ENCODE data around the gene GNPTAB.
"Not testable (repeated sequence)": the region's sequence is repeated elsewhere in the genome, so short reads cannot be mapped to it uniquely, and the experiment has no call there.

Gene GNPTAB

DNA sequence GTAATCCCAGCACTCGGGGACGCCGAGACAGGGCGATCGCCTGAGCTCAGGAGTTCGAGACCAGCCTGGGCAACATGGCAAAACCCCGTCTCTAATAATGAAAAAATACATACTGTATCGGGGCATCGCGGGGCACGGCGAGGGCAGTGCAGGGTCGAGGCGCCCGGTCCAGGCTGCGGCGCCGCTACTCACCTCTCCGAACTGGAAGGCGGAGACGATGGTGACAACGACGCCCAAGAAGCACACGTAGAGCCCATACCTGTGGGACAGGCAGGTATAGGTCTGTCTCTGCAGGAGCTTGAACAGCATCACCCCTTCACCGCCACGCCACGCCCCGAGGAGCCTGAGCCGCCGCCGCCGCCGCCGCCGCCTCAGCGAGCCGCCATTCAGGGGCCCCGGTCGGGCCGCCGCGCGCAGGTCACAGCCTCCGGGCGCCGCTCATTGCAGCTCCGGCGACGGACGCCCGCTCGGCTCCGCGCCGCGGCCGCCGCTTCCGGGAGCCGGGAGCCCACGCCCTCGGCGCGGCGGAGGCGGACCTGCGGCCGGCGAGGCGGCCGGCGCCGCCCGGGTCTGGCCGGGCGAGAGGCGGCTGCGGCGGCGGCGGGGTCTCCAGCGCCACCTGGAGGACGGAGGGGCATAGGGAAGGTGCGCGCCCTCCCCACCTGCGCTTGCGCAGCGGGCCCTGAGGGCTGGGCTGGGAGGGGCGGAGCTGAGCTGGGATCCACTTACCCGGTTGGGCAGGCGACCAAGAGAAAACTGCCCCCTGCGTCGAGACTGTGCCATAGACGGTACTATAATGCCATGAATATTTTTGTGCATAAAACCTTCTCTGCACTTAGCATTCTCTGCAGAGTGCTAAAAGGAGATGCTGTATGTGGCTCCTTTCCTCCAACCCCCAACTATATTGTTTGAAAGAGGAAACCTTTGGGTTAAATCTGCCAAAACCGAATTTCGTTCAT, at the start of gene GNPTAB:
Gene GNPTAB (minus strand): TSS at position 593 of the 959 bp plus-strand sequence. CDS start 284 bp downstream, at position 309.
- DNase-seq (ENCODE audit: low spot score), result peak; percentile 92

DNA sequence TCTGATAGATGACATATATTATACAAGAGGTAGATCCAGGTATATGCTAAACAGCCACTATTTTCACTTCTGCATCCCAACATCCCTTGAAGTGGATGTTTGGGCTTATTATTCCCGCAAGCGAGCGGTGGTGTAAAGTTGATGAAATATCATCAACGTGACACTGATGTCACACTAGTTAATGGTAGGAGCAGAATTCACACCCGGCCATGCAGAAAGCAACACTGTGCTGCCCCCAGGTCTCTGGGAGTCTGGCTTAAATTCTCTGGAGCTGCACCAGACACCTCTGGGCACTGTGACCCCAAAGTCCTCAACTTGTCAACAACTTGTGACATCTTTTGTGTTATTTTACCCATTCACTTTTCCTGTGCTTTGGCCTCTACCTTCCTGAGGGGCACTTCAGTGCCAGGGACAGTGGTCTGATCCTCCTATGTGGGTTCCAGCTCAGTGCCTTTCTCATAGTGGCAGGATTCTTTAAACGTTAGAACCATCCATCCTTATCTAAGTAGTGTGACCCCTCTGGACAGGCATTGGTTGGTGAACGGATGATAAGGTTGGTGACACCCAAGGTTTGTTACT, 47.6 kb upstream of the GNPTAB start:
- peak; percentile 21 for DNase-seq (ENCODE audit: low spot score)

DNA sequence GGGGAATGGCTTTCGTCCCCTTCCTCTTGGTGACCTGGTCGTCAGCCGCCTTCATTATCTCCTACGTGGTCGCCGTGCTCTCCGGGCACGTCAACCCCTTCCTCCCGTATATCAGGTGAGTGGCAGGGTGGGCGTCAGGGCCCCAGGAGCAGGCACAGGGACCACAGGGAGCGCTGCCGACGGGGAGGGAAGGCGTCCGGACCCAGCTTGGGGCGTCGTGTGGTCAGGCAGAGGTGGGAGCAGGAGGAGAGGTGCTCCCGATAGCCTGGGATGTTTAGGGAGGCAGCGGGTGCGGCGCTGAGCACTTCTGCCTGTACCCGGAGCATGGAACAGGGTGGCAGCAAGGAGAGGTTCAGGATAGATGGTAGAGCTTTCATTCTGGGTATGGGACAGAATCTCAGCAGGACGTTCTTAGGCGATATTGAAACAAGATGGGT, 47.1 kb upstream of the GNPTAB start:
- DNase-seq (ENCODE audit: low spot score), result no peak

DNA sequence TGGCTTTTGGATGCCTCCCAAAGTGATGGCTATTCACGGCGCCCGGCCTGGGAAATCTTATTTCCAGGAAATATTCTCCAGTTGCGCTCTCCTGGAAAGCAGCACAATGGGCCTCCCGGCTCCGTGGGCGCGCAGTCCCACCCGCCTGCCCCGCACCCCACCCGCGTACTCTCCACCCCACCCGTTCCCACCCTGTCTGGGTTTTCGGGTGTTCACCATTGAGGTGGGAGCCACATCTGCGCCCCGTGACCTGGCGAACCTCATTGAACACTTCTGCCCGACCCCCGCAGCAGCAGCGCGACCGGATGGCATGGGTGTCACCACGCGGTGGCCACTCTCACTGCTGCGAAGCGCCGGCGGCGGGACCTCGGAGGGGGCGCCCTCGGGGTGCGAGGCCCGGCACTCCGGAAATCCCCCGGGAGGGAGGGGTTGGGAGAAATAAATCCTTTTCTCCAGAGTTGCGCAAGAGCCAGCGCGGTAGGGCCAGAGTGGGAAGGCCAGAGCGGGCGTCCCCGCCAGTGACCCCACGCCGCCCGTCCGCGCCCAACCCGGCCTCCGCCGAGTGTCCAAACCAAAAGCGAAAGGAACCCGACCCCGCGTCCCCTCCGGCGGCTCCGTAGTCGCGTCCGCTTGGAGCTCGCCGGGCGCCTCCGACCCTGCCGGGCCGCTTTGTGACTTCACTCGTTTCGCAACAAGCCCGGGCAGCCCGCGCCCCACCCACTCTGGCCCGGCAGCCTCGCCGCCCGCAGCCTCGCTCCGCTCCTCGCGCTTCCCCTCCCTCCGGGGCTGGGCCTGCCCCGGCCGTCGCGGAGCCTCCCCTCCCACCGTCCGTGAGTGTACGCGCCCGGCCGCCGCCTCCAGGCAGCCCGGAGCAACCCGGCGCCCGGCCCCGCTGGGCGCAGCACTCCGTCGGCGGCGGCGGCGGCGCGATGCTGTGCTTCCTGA, 46.4 kb upstream of the GNPTAB start, which contains the start of gene DRAM1:
Gene DRAM1 (plus strand): TSS at position 720 of the 945 bp plus-strand sequence. CDS start 210 bp downstream, at position 930.
- DNase-seq (ENCODE audit: low spot score), result peak; percentile 64

DNA sequence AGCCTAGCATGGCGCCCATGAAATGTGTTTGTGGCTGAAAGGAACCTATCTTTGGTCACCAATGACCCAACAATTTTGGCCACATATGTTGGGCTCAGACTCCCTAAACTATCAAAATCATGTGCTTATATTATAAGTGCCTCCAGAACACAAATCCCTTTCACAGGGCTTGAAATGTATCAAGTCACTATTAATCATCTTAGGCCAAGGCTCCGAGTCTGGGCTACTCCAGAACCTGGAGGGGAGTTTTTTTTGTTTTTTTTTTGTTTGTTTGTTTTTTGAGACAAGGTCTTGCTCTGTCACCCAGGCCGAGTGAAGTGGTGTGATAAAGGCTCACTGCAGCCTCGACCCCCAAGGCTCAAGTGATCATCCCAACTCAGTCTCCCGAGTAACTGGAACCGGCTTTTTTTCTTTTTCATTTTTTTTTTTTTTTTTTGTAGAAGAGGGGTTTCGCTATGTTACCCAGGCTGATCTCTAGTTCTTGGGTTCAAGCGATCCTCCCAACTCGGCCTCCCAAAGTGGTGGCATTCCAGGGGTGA, 45.6 kb upstream of the GNPTAB start:
- DNase-seq (ENCODE audit: low spot score), result peak; percentile 16

DNA sequence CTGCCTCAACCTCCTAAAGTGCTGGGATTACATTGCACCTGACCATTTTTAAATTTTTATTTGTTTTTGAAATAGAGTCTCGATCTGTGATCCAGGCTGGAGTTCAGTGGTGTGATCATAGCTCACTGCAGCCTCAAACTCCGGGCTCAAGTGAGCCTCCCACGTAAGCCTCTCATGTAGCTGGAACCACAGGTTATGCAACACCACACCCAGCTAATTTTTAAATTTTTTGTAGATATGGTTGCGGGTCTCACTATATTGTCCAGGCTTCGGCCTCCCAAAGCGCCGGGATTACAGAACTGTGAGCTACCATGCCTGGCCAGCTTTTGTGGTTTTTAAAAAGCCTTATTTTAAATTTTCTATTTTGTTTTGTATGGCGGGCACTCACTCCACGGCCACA, 44.4 kb upstream of the GNPTAB start:
- no peak for DNase-seq (ENCODE audit: low spot score)

DNA sequence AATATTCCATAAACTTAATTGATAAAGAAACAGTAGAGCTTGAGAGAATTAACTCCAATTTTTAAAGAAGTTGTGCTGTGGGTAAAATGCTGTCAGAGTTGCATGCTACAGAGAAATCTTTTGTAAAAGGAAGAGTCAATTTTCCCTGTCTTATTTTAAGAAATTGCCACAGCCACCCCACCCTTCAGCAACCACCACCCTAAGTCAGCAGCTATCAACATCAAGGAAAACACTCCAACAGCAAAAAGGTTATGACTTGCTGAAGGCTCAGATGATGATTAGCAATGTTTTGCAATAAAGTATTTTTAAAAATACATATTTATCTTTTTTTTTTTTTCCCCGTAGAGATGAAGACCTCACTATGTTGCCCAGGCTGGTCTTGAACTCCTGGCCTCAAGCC, 40.2 kb upstream of the GNPTAB start:
- DNase-seq (ENCODE audit: low spot score), result no peak

DNA sequence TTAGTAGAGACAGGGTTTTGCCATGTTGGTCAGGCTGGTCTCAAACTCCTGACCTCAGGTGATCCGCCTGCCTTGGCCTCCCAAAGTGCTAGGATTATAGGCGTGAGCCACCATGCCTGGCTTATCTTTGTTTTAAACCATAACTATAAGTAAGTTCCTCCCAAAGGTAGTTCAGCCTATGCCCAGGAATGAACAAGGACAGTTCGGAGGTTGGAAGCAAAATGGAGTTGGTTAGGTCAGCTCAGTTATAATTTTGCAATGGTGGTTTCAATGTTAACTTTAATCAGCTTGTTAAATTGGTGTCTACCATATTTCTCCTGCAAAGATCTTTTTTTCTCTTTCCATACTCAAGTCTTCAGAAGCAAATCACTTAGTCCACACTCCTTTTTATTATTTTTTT, 36.9 kb upstream of the GNPTAB start:
- not testable (repeated sequence) for DNase-seq (ENCODE audit: low spot score)

DNA sequence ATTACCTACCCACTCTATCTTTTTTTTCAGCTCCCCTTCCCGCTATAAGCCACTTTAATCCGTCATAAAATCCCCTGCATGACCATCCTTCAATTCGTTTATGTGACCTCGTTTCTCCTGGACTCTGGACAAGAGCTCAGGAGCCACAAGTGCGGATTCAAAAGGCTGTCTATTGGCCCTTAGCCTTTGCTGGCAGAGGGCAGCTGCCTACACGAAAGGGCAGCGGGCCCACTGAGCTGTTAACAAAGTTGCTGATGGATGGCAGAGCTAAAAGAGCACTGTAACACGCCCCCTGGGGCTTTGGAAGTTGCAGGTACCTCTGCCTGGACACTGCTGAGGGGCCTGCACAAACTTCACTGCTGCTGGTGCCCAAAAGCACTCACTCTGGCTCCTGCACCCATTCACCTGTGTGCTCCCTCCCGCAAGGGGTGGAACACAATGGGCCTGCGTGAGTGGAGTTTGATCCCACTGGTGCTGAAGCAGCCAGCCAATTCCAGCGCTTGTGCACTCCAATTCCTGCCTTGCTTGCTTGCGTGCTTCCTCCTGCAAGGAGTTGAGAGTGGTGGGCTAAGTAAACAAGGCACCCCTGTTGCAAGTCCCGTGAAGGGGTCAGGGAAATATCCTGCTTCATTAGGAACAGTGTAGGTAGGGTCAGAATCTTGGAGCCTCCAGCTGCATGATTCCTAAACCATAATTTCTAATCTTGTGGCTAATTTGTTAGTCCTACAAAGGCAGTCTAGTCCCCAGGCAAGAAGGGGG, 36.0 kb upstream of the GNPTAB start:
- DNase-seq (ENCODE audit: low spot score), result no peak

DNA sequence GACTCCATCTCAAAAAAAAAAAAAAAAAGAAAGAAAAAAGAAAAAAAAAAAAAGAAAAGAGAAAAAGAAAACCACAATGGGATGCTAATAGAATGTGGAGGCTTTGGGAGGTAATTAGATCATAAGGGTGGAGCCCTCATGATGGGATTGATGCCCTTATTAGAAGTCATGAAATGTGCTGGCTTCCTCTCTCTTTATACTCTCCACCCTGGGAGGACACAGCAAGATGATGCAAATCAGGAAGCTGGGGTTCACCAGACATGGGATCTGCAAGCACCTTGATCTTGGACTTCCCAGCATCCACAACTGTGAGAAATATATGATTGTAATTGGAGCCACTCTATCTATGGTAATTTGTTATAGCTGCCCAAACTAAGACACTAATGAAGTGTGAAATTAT, 33.2 kb upstream of the GNPTAB start:
- DNase-seq (ENCODE audit: low spot score), result no peak

DNA sequence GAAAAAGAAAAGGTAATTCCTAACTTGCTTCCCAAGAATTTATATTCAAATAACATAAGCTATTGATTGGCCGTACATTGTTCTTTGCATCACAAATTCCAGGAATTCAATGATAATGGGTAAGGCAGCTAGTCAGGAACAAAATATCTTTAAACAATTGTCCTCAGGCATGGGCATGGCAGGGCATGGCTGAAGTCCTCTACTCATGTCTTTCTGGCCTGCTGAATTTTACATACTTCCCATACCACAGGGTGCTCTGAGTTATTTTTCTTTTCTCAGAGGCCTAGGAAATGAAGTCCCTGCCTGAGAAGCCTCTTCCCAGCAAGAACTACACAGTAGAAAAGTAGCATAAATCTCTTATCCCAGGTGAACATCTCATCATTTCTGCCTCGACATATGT, 31.5 kb upstream of the GNPTAB start:
- DNase-seq (ENCODE audit: low spot score), result no peak

DNA sequence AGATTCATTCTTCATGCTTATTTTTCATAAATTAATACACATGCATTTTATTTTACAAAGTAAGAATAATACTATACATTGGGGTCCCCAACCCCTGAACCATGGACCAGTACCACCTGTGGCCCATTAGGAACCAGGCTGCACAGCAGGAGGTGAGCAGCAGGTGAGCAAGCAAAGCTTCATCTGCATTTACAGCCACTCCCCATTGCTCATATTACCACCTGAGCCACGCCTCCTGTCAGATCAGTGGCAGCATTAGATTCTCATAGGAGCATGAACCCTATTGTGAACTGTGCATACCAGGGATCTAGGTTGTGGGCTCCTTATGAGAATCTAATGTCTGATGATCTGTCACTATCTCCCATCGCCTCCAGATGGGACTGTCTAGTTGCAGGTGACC, 30.9 kb upstream of the GNPTAB start:
- not testable (repeated sequence) for DNase-seq (ENCODE audit: low spot score)

DNA sequence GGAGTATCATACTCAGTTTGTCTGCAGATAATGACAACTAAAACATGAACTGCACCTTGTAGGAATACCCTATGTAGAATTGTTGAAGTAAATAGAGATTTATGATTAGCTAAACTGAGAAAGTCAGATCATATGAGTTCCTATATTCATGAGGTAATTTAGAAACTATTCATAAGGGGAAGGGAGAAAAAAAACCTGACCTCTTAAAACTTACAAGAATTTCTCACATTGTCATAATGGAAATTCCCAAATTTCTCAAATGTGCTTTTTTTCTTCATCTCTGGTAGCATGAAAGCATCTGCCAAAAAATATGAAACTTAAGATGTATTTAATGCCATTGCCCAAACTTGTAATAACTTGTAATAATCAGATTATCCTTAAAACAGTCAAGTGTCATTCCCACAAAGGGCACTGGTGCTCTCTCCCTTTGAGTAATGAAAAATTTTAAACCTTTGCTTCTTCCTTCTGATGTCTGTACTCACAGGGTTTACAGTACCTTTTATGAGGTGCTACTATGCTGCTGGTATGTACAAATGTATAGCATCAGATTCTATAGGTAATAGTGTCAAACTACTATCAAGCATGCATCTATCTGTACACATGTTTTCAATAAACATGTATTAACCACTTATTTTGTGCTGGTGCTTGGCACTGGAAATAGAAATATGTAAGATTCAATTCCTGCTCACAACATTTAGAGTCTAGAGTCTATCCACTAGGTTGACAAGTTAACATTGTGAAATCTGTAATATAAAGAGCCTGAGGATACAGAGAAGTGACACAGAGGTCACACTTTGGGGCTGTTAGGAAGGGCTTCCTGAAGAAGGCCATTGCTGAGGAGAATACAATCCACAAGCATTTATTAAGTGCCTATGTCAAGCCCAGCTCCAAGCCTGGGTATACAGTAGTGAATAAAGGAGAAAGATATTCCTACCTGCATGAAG, 29.2 kb upstream of the GNPTAB start:
- no peak for DNase-seq (ENCODE audit: low spot score)

DNA sequence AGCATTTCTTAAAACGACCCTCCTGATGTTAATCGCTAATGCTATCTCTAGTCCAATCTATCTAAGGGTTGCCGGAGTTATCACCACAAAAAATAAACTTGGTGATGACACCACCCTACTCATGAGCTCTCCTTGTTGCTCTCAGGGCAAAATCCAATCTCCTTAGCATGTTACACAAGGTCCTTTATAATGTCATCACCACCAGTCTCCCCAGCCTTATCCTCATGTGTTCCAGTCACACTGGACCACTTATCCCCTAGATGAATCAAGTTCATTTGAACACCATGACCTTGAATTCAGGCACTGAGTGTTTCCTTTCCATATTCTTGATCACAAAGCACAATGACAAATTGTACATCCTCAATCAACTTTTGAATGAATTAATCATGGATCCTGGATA, 27.6 kb upstream of the GNPTAB start:
- no peak for DNase-seq (ENCODE audit: low spot score)

DNA sequence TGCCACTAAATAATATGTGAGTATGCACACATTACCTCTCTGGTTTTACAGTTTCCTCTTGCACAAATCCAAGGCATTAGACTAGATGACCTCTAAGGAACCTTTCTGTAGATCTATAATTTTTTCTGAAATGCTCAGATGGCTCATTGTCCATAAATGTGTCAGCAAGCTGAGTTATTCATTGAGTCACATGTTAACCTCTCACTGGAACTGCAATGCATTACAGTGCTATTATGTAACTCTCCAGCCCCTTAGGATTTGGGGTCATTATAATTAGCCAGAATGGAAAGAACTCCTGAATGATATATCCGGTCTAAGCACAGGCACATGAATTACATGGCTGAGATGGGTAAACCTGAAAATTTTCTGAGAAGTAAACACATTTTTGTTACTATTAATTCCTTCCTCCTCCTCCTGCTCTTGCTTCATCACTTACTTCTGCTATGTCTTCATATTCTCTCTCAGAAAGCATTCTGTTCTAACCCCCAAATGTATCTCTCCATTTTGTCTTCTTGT, 26.3 kb upstream of the GNPTAB start:
- peak; percentile 36 for DNase-seq (ENCODE audit: low spot score)

DNA sequence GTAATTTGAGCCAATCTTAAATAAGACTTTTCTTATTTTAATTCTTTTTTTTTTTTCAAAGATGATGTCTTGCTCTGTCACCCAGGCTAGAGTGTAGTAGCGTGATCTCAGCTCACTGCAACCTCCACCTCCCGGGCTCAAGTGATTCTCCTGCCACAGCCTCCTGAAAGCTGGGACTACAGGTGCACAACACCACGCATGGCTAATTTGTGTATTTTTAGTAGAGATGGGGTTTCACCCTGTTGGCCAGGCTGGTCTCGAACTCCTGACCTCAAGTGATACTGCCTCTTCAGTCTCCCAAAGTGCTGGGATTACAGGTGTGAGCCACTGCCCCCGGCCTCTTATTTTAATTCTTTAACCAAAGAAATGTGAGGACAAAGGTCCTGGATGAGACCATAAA, 25.9 kb upstream of the GNPTAB start:
- not testable (repeated sequence) for DNase-seq (ENCODE audit: low spot score)

DNA sequence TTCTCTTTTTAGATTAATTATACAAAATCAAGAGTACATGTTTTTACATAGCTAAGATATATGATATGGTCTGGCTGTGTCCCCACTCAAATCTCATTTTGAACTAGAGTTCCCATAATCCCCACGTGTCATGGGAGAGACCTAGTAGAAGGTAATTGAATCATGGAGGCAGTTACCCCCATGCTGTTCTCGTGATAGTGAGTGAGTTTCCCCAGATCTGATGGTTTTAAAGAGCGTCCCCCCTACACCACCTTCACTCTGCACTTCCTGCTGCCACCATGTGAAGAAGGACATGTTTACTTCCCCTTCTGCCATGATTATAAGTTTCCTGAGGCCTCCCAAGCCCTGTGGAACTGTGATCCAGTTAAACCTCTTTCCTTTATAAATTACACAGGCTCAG, 25.2 kb upstream of the GNPTAB start:
- no peak for DNase-seq (ENCODE audit: low spot score)

DNA sequence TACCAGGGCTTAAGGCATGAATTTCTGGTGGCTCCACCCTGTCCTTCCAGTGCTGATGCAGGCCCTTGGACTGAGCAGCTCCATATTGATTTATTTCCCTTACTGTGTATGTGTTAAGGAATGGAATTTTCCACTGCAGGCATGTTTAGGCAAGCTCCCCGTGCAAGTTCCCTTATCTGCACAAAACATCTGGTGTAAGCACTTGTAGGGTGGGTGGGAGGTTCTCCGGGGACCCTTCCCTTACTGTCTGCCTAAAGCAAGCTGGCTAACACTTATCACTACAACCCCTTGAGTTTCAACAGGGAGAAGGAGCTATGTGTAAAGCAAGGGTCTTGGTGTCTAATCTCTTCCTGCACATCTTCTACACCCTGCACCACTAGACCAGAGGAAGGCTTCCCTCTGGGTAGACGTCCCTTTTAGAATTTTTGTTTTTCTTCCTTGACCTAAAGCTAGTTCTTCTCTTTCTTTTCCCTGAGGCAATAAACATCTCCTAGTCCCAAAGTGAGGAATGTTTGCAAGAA, 24.7 kb upstream of the GNPTAB start:
- no peak for DNase-seq (ENCODE audit: low spot score)

DNA sequence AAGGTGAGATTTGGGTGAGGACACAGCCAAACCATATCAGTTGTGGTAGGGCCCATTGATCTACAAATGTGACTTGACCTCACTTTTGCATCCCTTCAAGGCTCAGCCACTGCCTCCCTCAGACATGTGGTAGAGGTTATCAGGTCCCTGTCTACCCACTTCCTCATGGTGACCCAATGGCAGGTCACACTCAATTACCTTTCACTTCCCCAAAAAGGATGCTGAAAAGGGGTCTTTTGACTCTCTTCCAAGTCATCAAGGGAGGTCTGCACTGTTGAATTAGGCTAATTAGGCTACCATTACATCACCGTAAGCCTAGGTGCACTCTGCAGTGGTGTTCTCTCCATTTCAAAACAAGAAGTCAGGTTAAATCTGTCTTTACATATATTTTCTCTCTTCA, 24.0 kb upstream of the GNPTAB start:
- DNase-seq (ENCODE audit: low spot score), result no peak

All from kidney capillary endothelial cell (primary cell).